Stimulated activated CD8-positive, alpha-beta memory T cell treated with anti-CD3 and anti-CD28 coated beads, Interleukin-15, amount 100 ng/mL, for 48 hours (primary cell): Measurements from ENCODE around the gene PNN.
"Not testable (repeated sequence)": the region's sequence is repeated elsewhere in the genome, so short reads cannot be mapped to it uniquely, and the experiment has no call there.

Experiments used
- DNase-seq, 2 donors: peaks; one replicate each; pipeline ENCODE4 v3.0.0-alpha.2; 2020; ENCODE audit warnings: low read depth in 2 of 2

The PNN gene

GRCh38 chr14:39174560-39175444, at the start of gene PNN:
Gene PNN (plus strand): TSS chr14:39175254. CDS start chr14:39175280, 26 bp downstream.
- DNase-seq: peak; percentile 95

GRCh38 chr14:39137835-39138234, 37.2 kb upstream of the PNN start:
- not testable (repeated sequence) for DNase-seq

GRCh38 chr14:39138440-39138839, 36.6 kb upstream of the PNN start:
- DNase-seq: no peak

GRCh38 chr14:39140170-39140569, 34.9 kb upstream of the PNN start:
- no peak for DNase-seq

- DNase-seq: not testable (repeated sequence)
These were observed 33.4 kb upstream of the PNN start for GRCh38 chr14:39141623-39142022.

- DNase-seq: not testable (repeated sequence)
These were observed 31.8 kb upstream of the PNN start for GRCh38 chr14:39143226-39143625.

GRCh38 chr14:39145266-39145966, 29.6 kb upstream of the PNN start:
- DNase-seq: no peak

GRCh38 chr14:39154594-39155189, 20.4 kb upstream of the PNN start:
- no peak for DNase-seq

GRCh38 chr14:39157491-39157890, 17.6 kb upstream of the PNN start:
- no peak for DNase-seq

- no peak for DNase-seq
These were observed 16.7 kb upstream of the PNN start for GRCh38 chr14:39158222-39158858.

- no peak for DNase-seq
These were observed 14.6 kb upstream of the PNN start for GRCh38 chr14:39160494-39160893.

- DNase-seq: not testable (repeated sequence)
These were observed 7.2 kb upstream of the PNN start for GRCh38 chr14:39167797-39168320.

- DNase-seq: no peak
These were observed 6.5 kb upstream of the PNN start for GRCh38 chr14:39168591-39168990.

- DNase-seq: no peak
These were observed 5.5 kb upstream of the PNN start for GRCh38 chr14:39169541-39169900.

- no peak for DNase-seq
These were observed 1.9 kb upstream of the PNN start for GRCh38 chr14:39173198-39173597.

- peak; percentile 7 to 12 for DNase-seq
These were observed 600 bp downstream of the PNN start for GRCh38 chr14:39175445-39176262.

- DNase-seq: no peak
These were observed 1.5 kb downstream of the PNN start for GRCh38 chr14:39176263-39177167.

GRCh38 chr14:39177168-39177545, 2.1 kb downstream of the PNN start:
- DNase-seq: no peak

GRCh38 chr14:39179042-39179441, 4.0 kb downstream of the PNN start:
- DNase-seq: no peak

- no peak for DNase-seq
These were observed 5.5 kb downstream of the PNN start for GRCh38 chr14:39180553-39180952.
